Measurements from ENCODE around the gene CFAP69.
"Not testable (repeated sequence)": the region's sequence is repeated elsewhere in the genome, so short reads cannot be mapped to it uniquely, and the experiment has no call there.

Gene CFAP69

GRCh38 chr7:90272242-90272641, 27.3 kb downstream of the CFAP69 start:
- DNase-seq (ENCODE audit: low read depth): no peak

GRCh38 chr7:90274161-90274560, 29.2 kb downstream of the CFAP69 start:
- no peak for DNase-seq (ENCODE audit: low read depth)

GRCh38 chr7:90276033-90276728, 31.2 kb downstream of the CFAP69 start:
- no peak for DNase-seq (ENCODE audit: low read depth)

- DNase-seq (ENCODE audit: low read depth): no peak
These were observed 43.2 kb downstream of the CFAP69 start for GRCh38 chr7:90288154-90288553.

GRCh38 chr7:90290244-90291113, 45.5 kb downstream of the CFAP69 start:
- DNase-seq (ENCODE audit: low read depth): no peak

- DNase-seq (ENCODE audit: low read depth): no peak
These were observed 53.4 kb downstream of the CFAP69 start for GRCh38 chr7:90298145-90299038.

- DNase-seq (ENCODE audit: low read depth): no peak
These were observed 58.3 kb downstream of the CFAP69 start for GRCh38 chr7:90303241-90303640.

GRCh38 chr7:90309872-90310271, 64.9 kb downstream of the CFAP69 start:
- DNase-seq (ENCODE audit: low read depth): no peak

- DNase-seq (ENCODE audit: low read depth): no peak
These were observed 66.2 kb downstream of the CFAP69 start for GRCh38 chr7:90311175-90311574.

- DNase-seq (ENCODE audit: low read depth): no peak
These were observed 67.8 kb downstream of the CFAP69 start for GRCh38 chr7:90312745-90313144.

- DNase-seq (ENCODE audit: low read depth): no peak
These were observed 68.9 kb downstream of the CFAP69 start for GRCh38 chr7:90313907-90314306.

- DNase-seq (ENCODE audit: low read depth): no peak
These were observed 75.0 kb downstream of the CFAP69 start for GRCh38 chr7:90320014-90320413.

- no peak for DNase-seq (ENCODE audit: low read depth)
These were observed 75.4 kb downstream of the CFAP69 start for GRCh38 chr7:90320418-90320800.

- no peak for DNase-seq (ENCODE audit: low read depth)
These were observed 76.0 kb downstream of the CFAP69 start, which contains the start of gene FAM237B for GRCh38 chr7:90320801-90321494. FAM237B (minus strand) TSS chr7:90321304; CDS start chr7:90319748, 1,556 bp downstream.

GRCh38 chr7:90322837-90323236, 77.9 kb downstream of the CFAP69 start:
- DNase-seq (ENCODE audit: low read depth): no peak

GRCh38 chr7:90326500-90326899, 81.5 kb downstream of the CFAP69 start:
- DNase-seq (ENCODE audit: low read depth): no peak

- DNase-seq (ENCODE audit: low read depth): no peak
These were observed 89.3 kb downstream of the CFAP69 start for GRCh38 chr7:90334193-90334843.

GRCh38 chr7:90334926-90335325, 90.0 kb downstream of the CFAP69 start:
- DNase-seq (ENCODE audit: low read depth): not testable (repeated sequence)

GRCh38 chr7:90337106-90337505, 92.1 kb downstream of the CFAP69 start:
- no peak for DNase-seq (ENCODE audit: low read depth)

GRCh38 chr7:90345016-90345415, 100.0 kb downstream of the CFAP69 start:
- no peak for DNase-seq (ENCODE audit: low read depth)
